ENCODE results near the gene TMEM44. TPM values are rescaled to one million over a fixed set of nuclear protein-coding genes. Genes with fewer than 3 reads are reported as not detected.

The TMEM44 gene
- total RNA-seq, 4 donors from 2014 or later = 7.7 to 51.2 (median 23.5) TPM

- Histone ChIP-seq H3K36me3 (peaks cover 0 to 8% (median 0%) of the 10 kb centered on the region in 3 donors), H3K27me3 (no peaks in the 10 kb centered on the region), H3K9me3 (no peaks in the 10 kb centered on the region), H3K4me1 (peaks cover 0 to 15% (median 3%) of the 10 kb centered on the region in 4 donors), H3K27ac (peak overlapping the region; percentile 78 to 89 (median 82)), H3K4me3 (peak overlapping the region; percentile 61 to 81 (median 75))
- TF ChIP-seq POLR2A (IDR thresholded peaks at IDR 0.05) (no peak), CTCF (IDR thresholded peaks at IDR 0.05) (peak; percentile 47 to 78 (median 77))
- no peak for DNase-seq
These were observed 38.3 kb upstream of the TMEM44 start for GRCh38 chr3:194671511-194671899.

GRCh38 chr3:194667363-194667762 is 34.1 kb upstream of the TMEM44 start:
- TF ChIP-seq CTCF (IDR thresholded peaks at IDR 0.05) (no peak), POLR2A (IDR thresholded peaks at IDR 0.05) (no peak)
- peaks cover 0 to 11% (median 3%) of the 10 kb centered on the region in 4 donors for H3K4me1 ChIP-seq
- H3K36me3 ChIP-seq = peaks cover 0 to 43% (median 0%) of the 10 kb centered on the region in 3 donors
- no peak for DNase-seq
- no peak overlapping the region for H3K4me3 ChIP-seq
- H3K27ac ChIP-seq = no peak overlapping the region
- no peaks in the 10 kb centered on the region for H3K9me3 ChIP-seq
- H3K27me3 ChIP-seq = no peaks in the 10 kb centered on the region

- TF ChIP-seq POLR2A (IDR thresholded peaks at IDR 0.05) (no peak), CTCF (IDR thresholded peaks at IDR 0.05) (no peak)
- no peak overlapping the region for H3K27ac ChIP-seq
- no peaks in the 10 kb centered on the region for H3K27me3 ChIP-seq
- H3K36me3 ChIP-seq = peaks cover 0 to 64% (median 0%) of the 10 kb centered on the region in 3 donors
- no peak overlapping the region for H3K4me3 ChIP-seq
- DNase-seq = no peak
- no peaks in the 10 kb centered on the region for H3K4me1 ChIP-seq
- H3K9me3 ChIP-seq = no peaks in the 10 kb centered on the region
These were observed 31.6 kb upstream of the TMEM44 start for GRCh38 chr3:194664857-194665256.

- TF ChIP-seq POLR2A (IDR thresholded peaks at IDR 0.05) (no peak), CTCF (IDR thresholded peaks at IDR 0.05) (no peak)
- Histone ChIP-seq H3K4me1 (no peaks in the 10 kb centered on the region), H3K27me3 (no peaks in the 10 kb centered on the region), H3K9me3 (no peaks in the 10 kb centered on the region), H3K4me3 (no peak overlapping the region), H3K27ac (peak overlapping the region in 1 of 4 donors; percentile 3), H3K36me3 (peaks cover 0 to 82% (median 0%) of the 10 kb centered on the region in 3 donors)
- DNase-seq = no peak
These were observed 28.7 kb upstream of the TMEM44 start for GRCh38 chr3:194661946-194662345.

GRCh38 chr3:194661374-194661773 is 28.2 kb upstream of the TMEM44 start:
- H3K9me3 ChIP-seq = no peaks in the 10 kb centered on the region
- peaks cover 0 to 82% (median 0%) of the 10 kb centered on the region in 3 donors for H3K36me3 ChIP-seq
- TF ChIP-seq CTCF (IDR thresholded peaks at IDR 0.05) (no peak), POLR2A (IDR thresholded peaks at IDR 0.05) (no peak)
- no peaks in the 10 kb centered on the region for H3K27me3 ChIP-seq
- H3K4me3 ChIP-seq = no peak overlapping the region
- H3K27ac ChIP-seq = no peak overlapping the region
- DNase-seq = no peak
- no peaks in the 10 kb centered on the region for H3K4me1 ChIP-seq

- Histone ChIP-seq H3K27me3 (no peaks in the 10 kb centered on the region), H3K9me3 (no peaks in the 10 kb centered on the region), H3K27ac (peak overlapping the region in 1 of 4 donors; percentile 3), H3K36me3 (peaks cover 0 to 73% (median 0%) of the 10 kb centered on the region in 3 donors), H3K4me1 (no peaks in the 10 kb centered on the region), H3K4me3 (no peak overlapping the region)
- TF ChIP-seq POLR2A (IDR thresholded peaks at IDR 0.05) (no peak), CTCF (IDR thresholded peaks at IDR 0.05) (no peak)
- no peak for DNase-seq
These were observed 26.6 kb upstream of the TMEM44 start for GRCh38 chr3:194659778-194660177.
